HEK293 (cell line): ENCODE results near the gene BICRA.
A peak's percentile ranks its signal among the peaks of the same experiment; 100 is the strongest.

Source experiments
- CTCF ChIA-PET: fragments of 350-600 bp; formaldehyde crosslinking; extraction: SDS; loops from one replicate; lab custom pipeline; 2021; ENCODE audit warnings: antibody characterized with exemption; lab: Yijun Ruan, JAX
- POLR2A ChIA-PET: fragments of 300-600 bp; formaldehyde crosslinking; extraction: SDS; loops from one replicate; lab custom pipeline; 2020; ENCODE audit warnings: antibody characterized with exemption, inconsistent platforms; lab: Yijun Ruan, JAX
- H3K27ac ChIP-seq: fragments of 200-500 bp; sonication (Bioruptor generic); 2 replicates; pipeline ENCODE4 v1.5.1; 2014; ENCODE audit warnings: low read depth, low read length, control low read depth, inconsistent platforms; ENCODE audit errors: extremely low read depth
- H3K36me3 ChIP-seq, 2 experiments: fragments of 200-500 bp in 1 of 2; sonication (Bioruptor generic) in 1 of 2; 1 replicate in 1 of 2; 2 replicates in 1 of 2; pipeline ENCODE4 v1.5.1; 2014 to 2017; ENCODE audit warnings: inconsistent platforms in 2 of 2, low read length in 2 of 2; ENCODE audit not compliant: control insufficient read depth in 2 of 2, insufficient read depth in 1 of 2
- H3K4me1 ChIP-seq: fragments of 200-500 bp; sonication (Bioruptor generic); 2 replicates; pipeline ENCODE4 v1.5.1; 2014; ENCODE audit warnings: mild to moderate bottlenecking, low read length, inconsistent platforms; ENCODE audit not compliant: control insufficient read depth, insufficient read depth
- H3K4me3 ChIP-seq: 2 replicates; pipeline ENCODE4 v1.5.1; 2011; ENCODE audit warnings: low read depth, mild to moderate bottlenecking, control low read depth, low read length, moderate library complexity
- H3K9me3 ChIP-seq: fragments of 200-500 bp; sonication (Bioruptor generic); 2 replicates; pipeline ENCODE4 v1.5.1; 2014; ENCODE audit warnings: low read depth, low read length, inconsistent platforms; ENCODE audit not compliant: control insufficient read depth, insufficient read depth
- GLIS1 ChIP-seq: fragments of 450-650 bp; formaldehyde crosslinking; IDR thresholded peaks from 2 replicates; pipeline ENCODE4 v1.5.1; 2016; ENCODE audit warnings: missing biosample characterization, missing genetic modification characterization
- GLIS2 ChIP-seq: fragments of 450-650 bp; formaldehyde crosslinking; IDR thresholded peaks from 2 replicates; pipeline ENCODE4 v1.5.1; 2016; ENCODE audit warnings: missing biosample characterization, missing genetic modification characterization
- HOXD13 ChIP-seq: sonication (generic); formaldehyde crosslinking; IDR thresholded peaks from 2 replicates; pipeline ENCODE4 v1.8.0; 2022; ENCODE audit warnings: missing genetic modification reagents, borderline replicate concordance
- KLF16 ChIP-seq: fragments of 450-650 bp; formaldehyde crosslinking; IDR thresholded peaks from 2 replicates; pipeline ENCODE4 v1.5.1; 2017; ENCODE audit warnings: missing biosample characterization, missing genetic modification characterization
- KLF9 ChIP-seq: fragments of 450-650 bp; formaldehyde crosslinking; IDR thresholded peaks from 2 replicates; pipeline ENCODE4 v1.5.1; 2016; ENCODE audit warnings: missing biosample characterization, missing genetic modification characterization, low read depth
- OVOL3 ChIP-seq: fragments of 450-650 bp; formaldehyde crosslinking; IDR thresholded peaks from 2 replicates; pipeline ENCODE4 v1.5.1; 2016; ENCODE audit warnings: missing biosample characterization, missing genetic modification characterization
- PRDM1 ChIP-seq: fragments of 450-650 bp; formaldehyde crosslinking; IDR thresholded peaks from 2 replicates; pipeline ENCODE4; 2016; ENCODE audit warnings: missing biosample characterization, missing genetic modification characterization
- SP2 ChIP-seq: fragments of 450-650 bp; formaldehyde crosslinking; IDR thresholded peaks from 2 replicates; pipeline ENCODE4 v1.5.1; 2016; ENCODE audit warnings: missing biosample characterization, missing genetic modification characterization
- SP7 ChIP-seq: fragments of 450-650 bp; formaldehyde crosslinking; IDR thresholded peaks from 2 replicates; pipeline ENCODE4 v1.5.1; 2016; ENCODE audit warnings: missing biosample characterization, missing genetic modification characterization
- ZFHX2 ChIP-seq: fragments of 450-650 bp; formaldehyde crosslinking; conservative IDR thresholded peaks from 2 replicates; pipeline ENCODE4 v1.5.1; 2016; ENCODE audit warnings: missing biosample characterization, missing genetic modification characterization
- ZFP37 ChIP-seq: fragments of 450-650 bp; formaldehyde crosslinking; IDR thresholded peaks from 2 replicates; pipeline ENCODE4 v1.5.1; 2016; ENCODE audit warnings: missing biosample characterization, missing genetic modification characterization
- ZIC2 ChIP-seq: fragments of 450-650 bp; formaldehyde crosslinking; IDR thresholded peaks from 2 replicates; pipeline ENCODE4 v1.5.1; 2016; ENCODE audit warnings: missing biosample characterization, missing genetic modification characterization
- ZNF132 ChIP-seq: fragments of 450-650 bp; formaldehyde crosslinking; IDR thresholded peaks from 2 replicates; pipeline ENCODE4 v1.5.1; 2017; ENCODE audit warnings: missing biosample characterization, missing genetic modification characterization, borderline replicate concordance
- ZNF324 ChIP-seq: fragments of 450-650 bp; formaldehyde crosslinking; IDR thresholded peaks from 2 replicates; pipeline ENCODE4 v1.5.1; 2016; ENCODE audit warnings: missing biosample characterization, missing genetic modification characterization
- ZNF404 ChIP-seq: fragments of 450-650 bp; formaldehyde crosslinking; IDR thresholded peaks from 2 replicates; pipeline ENCODE4 v1.5.1; 2017; ENCODE audit warnings: missing biosample characterization, missing genetic modification characterization
- ZNF473 ChIP-seq: fragments of 450-650 bp; formaldehyde crosslinking; IDR thresholded peaks from 2 replicates; pipeline ENCODE4 v1.5.1; 2017; ENCODE audit warnings: missing biosample characterization, missing genetic modification characterization
- ZNF596 ChIP-seq: fragments of 450-650 bp; IDR thresholded peaks from 2 replicates; pipeline ENCODE4 v1.5.0; 2018; ENCODE audit warnings: missing biosample characterization, mild to moderate bottlenecking, missing genetic modification characterization, moderate library complexity
- ZNF600 ChIP-seq: fragments of 450-650 bp; formaldehyde crosslinking; IDR thresholded peaks from 2 replicates; pipeline ENCODE4 v1.5.1; 2016; ENCODE audit warnings: missing biosample characterization, missing genetic modification characterization
- ZNF660 ChIP-seq: fragments of 450-650 bp; IDR thresholded peaks from 2 replicates; pipeline ENCODE4 v1.5.1; 2018; ENCODE audit warnings: missing biosample characterization, mild to moderate bottlenecking, missing genetic modification characterization
- ZNF843 ChIP-seq: fragments of 450-650 bp; formaldehyde crosslinking; IDR thresholded peaks from 2 replicates; pipeline ENCODE4 v1.5.1; 2016; ENCODE audit warnings: missing biosample characterization, missing genetic modification characterization
- ZSCAN30 ChIP-seq: fragments of 450-650 bp; IDR thresholded peaks from 2 replicates; pipeline ENCODE4 v1.5.1; 2018; ENCODE audit warnings: missing biosample characterization, mild to moderate bottlenecking, missing genetic modification characterization, moderate library complexity
- TF ChIP-seq, protein P1 (sequence below): fragments of 450-650 bp; formaldehyde crosslinking; IDR thresholded peaks from 2 replicates; pipeline ENCODE4 v1.5.1; 2017; ENCODE audit warnings: missing biosample characterization, missing genetic modification characterization
- TF ChIP-seq, protein P2 (sequence below): fragments of 450-650 bp; formaldehyde crosslinking; IDR thresholded peaks from 2 replicates; pipeline ENCODE4 v1.5.1; 2016; ENCODE audit warnings: missing biosample characterization, missing genetic modification characterization
- TF ChIP-seq, protein P3 (sequence below): fragments of 450-650 bp; IDR thresholded peaks from 2 replicates; pipeline ENCODE4 v1.5.1; 2018; ENCODE audit warnings: missing biosample characterization, missing genetic modification characterization
- TF ChIP-seq, protein P4 (sequence below): fragments of 450-650 bp; formaldehyde crosslinking; IDR thresholded peaks from 2 replicates; pipeline ENCODE4 v1.5.1; 2016; ENCODE audit warnings: missing biosample characterization, missing genetic modification characterization
- TF ChIP-seq, protein P5 (sequence below): fragments of 450-650 bp; formaldehyde crosslinking; IDR thresholded peaks from 2 replicates; pipeline ENCODE4 v1.5.1; 2016; ENCODE audit warnings: missing biosample characterization, missing genetic modification characterization
- TF ChIP-seq, protein P6 (sequence below): fragments of 450-650 bp; formaldehyde crosslinking; IDR thresholded peaks from 2 replicates; pipeline ENCODE4 v1.5.1; 2016; ENCODE audit warnings: missing biosample characterization, missing genetic modification characterization

Gene BICRA

DNA sequence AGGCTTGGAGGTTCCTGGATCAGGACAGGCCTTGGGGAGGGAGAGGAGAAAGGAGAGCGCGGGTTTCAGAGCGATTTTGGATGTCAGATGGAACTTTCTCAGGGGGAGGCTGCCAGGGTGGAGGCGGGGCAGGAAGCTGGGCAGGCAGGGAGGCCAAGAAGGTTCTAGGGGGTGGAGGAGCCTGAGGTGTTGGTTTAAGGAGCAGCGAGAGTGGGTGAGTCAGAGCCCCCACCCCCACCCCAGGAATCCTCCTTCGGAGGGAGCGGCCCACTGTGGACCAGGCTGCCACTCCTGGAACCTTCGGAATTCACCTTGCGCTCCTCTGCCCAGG lies 120.5 kb downstream of the BICRA start (continued):
- TF ChIP-seq GLIS1: peak; percentile 93
- TF ChIP-seq, protein P1, sequence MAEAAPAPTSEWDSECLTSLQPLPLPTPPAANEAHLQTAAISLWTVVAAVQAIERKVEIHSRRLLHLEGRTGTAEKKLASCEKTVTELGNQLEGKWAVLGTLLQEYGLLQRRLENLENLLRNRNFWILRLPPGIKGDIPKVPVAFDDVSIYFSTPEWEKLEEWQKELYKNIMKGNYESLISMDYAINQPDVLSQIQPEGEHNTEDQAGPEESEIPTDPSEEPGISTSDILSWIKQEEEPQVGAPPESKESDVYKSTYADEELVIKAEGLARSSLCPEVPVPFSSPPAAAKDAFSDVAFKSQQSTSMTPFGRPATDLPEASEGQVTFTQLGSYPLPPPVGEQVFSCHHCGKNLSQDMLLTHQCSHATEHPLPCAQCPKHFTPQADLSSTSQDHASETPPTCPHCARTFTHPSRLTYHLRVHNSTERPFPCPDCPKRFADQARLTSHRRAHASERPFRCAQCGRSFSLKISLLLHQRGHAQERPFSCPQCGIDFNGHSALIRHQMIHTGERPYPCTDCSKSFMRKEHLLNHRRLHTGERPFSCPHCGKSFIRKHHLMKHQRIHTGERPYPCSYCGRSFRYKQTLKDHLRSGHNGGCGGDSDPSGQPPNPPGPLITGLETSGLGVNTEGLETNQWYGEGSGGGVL (tag by site-specific recombination): peak; percentile 85
- TF ChIP-seq ZFP37 (tag by site-specific recombination): 0 out of 2 replicates have a peak, but pooled peaks have one; percentile 14
- TF ChIP-seq ZNF600: peak; percentile 37; the same call in 1 of the 2 replicates
- TF ChIP-seq, protein P2, sequence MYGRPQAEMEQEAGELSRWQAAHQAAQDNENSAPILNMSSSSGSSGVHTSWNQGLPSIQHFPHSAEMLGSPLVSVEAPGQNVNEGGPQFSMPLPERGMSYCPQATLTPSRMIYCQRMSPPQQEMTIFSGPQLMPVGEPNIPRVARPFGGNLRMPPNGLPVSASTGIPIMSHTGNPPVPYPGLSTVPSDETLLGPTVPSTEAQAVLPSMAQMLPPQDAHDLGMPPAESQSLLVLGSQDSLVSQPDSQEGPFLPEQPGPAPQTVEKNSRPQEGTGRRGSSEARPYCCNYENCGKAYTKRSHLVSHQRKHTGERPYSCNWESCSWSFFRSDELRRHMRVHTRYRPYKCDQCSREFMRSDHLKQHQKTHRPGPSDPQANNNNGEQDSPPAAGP (tag by site-specific recombination): peak; percentile 59
- TF ChIP-seq ZNF473: no peak
- TF ChIP-seq, protein P3, sequence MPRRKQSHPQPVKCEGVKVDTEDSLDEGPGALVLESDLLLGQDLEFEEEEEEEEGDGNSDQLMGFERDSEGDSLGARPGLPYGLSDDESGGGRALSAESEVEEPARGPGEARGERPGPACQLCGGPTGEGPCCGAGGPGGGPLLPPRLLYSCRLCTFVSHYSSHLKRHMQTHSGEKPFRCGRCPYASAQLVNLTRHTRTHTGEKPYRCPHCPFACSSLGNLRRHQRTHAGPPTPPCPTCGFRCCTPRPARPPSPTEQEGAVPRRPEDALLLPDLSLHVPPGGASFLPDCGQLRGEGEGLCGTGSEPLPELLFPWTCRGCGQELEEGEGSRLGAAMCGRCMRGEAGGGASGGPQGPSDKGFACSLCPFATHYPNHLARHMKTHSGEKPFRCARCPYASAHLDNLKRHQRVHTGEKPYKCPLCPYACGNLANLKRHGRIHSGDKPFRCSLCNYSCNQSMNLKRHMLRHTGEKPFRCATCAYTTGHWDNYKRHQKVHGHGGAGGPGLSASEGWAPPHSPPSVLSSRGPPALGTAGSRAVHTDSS (tag by site-specific recombination): no peak
- TF ChIP-seq ZSCAN30 (tag by site-specific recombination): no peak
- peak; percentile 10; the same call in 1 of the 2 replicates for TF ChIP-seq SP2 (tag by site-specific recombination)
- TF ChIP-seq ZNF660 (tag by site-specific recombination): peak; percentile 29; the same call in 1 of the 2 replicates
- TF ChIP-seq HOXD13 (CRISPR knock-in tag): no peak
- peak; percentile 82 for TF ChIP-seq SP7
- TF ChIP-seq GLIS2 (tag by site-specific recombination): peak; percentile 57
- peak; percentile 62; the same call in 1 of the 2 replicates for TF ChIP-seq KLF16
- peak; percentile 64 for TF ChIP-seq ZIC2
- TF ChIP-seq ZFHX2 (tag by site-specific recombination): peak; percentile 71

DNA sequence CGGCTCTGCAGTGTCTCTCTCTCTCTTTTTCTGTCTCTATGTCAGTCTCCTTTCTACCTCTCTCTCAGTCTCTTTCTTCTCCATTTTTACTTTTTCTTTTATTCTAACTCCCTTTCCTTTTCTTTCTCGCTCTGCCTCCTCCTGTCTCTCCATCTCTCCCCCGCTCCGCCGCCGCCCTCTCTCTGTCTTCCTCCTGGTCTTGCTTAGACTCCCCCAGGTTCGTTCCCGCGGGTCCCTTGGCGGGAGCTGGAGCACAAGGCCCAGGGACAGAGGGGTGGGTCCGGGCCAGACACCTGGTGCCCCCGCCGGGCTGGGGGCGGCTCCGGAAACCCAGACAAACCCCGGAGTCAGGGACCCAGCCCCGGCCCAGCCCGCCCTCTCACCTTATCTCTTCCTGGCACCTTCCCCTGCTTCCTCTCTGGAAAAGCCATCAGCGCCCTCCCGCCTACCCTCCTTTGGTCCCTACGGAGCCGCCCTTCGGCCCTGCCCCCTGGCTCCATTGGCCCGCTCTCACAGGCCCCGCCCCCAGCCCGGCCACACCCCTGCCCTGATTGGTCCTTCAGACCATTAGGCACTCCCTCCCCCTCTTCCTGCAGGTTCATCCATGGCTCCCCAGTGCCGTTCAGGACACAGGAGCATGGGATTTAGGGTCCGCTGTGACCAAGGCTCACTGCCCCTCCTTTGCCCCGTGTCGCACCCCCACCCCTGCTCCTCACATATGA lies 121.0 kb downstream of the BICRA start:
- H3K4me1 ChIP-seq: peaks cover 4% of the 10 kb centered on the region
- H3K27ac ChIP-seq: no peak overlapping the region
- H3K9me3 ChIP-seq: no peaks in the 10 kb centered on the region
- H3K36me3 ChIP-seq: no peaks in the 10 kb centered on the region
- peak overlapping the region; percentile 45 for H3K4me3 ChIP-seq
- CTCF ChIA-PET: interaction anchor here (1.0 to 1.6 kb wide), 2 partner anchors 13 to 18 kb away, joined by 4 to 8 read pairs; partner anchors contain the start of gene EHD2
- POLR2A ChIA-PET: interaction anchor here (0.6 to 1.7 kb wide), 8 partner anchors 11 to 381 kb away, joined by 3 to 7 read pairs (median 4); partner anchors contain the start of genes DHX34 and NOP53
- TF ChIP-seq, protein P4, sequence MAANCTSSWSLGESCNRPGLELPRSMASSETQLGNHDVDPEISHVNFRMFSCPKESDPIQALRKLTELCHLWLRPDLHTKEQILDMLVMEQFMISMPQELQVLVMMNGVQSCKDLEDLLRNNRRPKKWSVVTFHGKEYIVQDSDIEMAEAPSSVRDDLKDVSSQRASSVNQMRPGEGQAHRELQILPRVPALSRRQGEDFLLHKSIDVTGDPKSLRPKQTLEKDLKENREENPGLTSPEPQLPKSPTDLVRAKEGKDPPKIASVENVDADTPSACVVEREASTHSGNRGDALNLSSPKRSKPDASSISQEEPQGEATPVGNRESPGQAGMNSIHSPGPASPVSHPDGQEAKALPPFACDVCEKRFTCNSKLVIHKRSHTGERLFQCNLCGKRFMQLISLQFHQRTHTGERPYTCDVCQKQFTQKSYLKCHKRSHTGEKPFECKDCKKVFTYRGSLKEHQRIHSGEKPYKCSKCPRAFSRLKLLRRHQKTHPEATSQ: no peak
- no peak for TF ChIP-seq ZNF324 (tag by site-specific recombination)
- TF ChIP-seq ZNF596 (tag by site-specific recombination): peak; percentile 40; the same call in 1 of the 2 replicates
- TF ChIP-seq, protein P5, sequence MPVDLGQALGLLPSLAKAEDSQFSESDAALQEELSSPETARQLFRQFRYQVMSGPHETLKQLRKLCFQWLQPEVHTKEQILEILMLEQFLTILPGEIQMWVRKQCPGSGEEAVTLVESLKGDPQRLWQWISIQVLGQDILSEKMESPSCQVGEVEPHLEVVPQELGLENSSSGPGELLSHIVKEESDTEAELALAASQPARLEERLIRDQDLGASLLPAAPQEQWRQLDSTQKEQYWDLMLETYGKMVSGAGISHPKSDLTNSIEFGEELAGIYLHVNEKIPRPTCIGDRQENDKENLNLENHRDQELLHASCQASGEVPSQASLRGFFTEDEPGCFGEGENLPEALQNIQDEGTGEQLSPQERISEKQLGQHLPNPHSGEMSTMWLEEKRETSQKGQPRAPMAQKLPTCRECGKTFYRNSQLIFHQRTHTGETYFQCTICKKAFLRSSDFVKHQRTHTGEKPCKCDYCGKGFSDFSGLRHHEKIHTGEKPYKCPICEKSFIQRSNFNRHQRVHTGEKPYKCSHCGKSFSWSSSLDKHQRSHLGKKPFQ (tag by site-specific recombination): no peak
- TF ChIP-seq PRDM1 (tag by site-specific recombination): no peak; the same call in none of the 2 replicates
- TF ChIP-seq ZNF600: peak; percentile 37; the same call in 1 of the 2 replicates
- TF ChIP-seq OVOL3: no peak
- TF ChIP-seq KLF9 (tag by site-specific recombination): peak; percentile 56
- no peak for TF ChIP-seq ZNF132 (tag by site-specific recombination)
- TF ChIP-seq, protein P6, sequence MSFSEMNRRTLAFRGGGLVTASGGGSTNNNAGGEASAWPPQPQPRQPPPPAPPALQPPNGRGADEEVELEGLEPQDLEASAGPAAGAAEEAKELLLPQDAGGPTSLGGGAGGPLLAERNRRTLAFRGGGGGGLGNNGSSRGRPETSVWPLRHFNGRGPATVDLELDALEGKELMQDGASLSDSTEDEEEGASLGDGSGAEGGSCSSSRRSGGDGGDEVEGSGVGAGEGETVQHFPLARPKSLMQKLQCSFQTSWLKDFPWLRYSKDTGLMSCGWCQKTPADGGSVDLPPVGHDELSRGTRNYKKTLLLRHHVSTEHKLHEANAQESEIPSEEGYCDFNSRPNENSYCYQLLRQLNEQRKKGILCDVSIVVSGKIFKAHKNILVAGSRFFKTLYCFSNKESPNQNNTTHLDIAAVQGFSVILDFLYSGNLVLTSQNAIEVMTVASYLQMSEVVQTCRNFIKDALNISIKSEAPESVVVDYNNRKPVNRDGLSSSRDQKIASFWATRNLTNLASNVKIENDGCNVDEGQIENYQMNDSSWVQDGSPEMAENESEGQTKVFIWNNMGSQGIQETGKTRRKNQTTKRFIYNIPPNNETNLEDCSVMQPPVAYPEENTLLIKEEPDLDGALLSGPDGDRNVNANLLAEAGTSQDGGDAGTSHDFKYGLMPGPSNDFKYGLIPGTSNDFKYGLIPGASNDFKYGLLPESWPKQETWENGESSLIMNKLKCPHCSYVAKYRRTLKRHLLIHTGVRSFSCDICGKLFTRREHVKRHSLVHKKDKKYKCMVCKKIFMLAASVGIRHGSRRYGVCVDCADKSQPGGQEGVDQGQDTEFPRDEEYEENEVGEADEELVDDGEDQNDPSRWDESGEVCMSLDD (tag by site-specific recombination): no peak
- TF ChIP-seq ZNF404 (tag by site-specific recombination): no peak
- TF ChIP-seq ZNF843: 0 out of 2 replicates have a peak, but pooled peaks have one; percentile 33
